ENCODE results near the gene SNX6.

DNA sequence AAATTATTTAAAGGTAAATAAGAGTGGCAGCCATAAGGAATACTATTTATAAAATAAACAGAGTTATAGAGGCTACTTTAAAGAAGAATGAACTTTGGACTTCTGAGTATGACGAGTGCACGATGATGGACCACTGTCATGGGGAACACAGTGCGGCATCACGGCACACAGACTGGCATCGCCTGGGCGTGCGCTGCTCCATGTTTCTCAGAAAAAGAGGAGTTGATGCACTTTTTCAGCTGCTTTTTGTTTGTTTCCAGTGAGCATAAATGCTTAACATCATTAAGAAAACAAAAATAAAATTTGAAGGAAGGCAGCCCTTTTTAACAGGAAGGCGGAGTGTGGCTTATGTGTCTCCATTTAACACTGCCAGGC is 67.2 kb downstream of the SNX6 start:
- TF ChIP-seq, protein P1, sequence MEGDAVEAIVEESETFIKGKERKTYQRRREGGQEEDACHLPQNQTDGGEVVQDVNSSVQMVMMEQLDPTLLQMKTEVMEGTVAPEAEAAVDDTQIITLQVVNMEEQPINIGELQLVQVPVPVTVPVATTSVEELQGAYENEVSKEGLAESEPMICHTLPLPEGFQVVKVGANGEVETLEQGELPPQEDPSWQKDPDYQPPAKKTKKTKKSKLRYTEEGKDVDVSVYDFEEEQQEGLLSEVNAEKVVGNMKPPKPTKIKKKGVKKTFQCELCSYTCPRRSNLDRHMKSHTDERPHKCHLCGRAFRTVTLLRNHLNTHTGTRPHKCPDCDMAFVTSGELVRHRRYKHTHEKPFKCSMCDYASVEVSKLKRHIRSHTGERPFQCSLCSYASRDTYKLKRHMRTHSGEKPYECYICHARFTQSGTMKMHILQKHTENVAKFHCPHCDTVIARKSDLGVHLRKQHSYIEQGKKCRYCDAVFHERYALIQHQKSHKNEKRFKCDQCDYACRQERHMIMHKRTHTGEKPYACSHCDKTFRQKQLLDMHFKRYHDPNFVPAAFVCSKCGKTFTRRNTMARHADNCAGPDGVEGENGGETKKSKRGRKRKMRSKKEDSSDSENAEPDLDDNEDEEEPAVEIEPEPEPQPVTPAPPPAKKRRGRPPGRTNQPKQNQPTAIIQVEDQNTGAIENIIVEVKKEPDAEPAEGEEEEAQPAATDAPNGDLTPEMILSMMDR (IDR thresholded peaks at IDR 0.05; ENCODE audit: low read length), result no peak
- no peak for TF ChIP-seq EZH2 (IDR thresholded peaks at IDR 0.05; ENCODE audit: borderline replicate concordance, low read length)

Data from OCI-LY1 (cell line).